Measurements from ENCODE around the gene SKP2.

The SKP2 gene

DNA sequence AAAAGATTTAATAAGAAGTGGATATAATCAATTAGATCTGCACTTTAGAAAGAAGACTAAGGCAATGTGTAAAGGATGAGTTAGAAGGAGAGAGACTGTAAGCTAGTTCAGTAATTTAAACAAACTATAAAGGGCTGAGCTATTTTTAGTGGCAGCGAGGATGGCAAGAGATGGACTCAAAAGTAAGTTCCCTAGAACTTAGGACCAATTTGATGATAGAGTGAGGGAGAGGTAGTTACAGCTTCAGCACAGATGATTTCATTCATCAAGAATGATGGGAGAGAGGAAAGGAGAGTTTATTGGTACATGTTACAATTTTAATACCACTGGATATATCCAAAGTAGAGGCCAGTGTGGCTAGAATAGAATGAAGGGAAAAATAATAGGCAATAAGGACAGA is 70.7 kb downstream of the SKP2 start:
- no peak for TF ChIP-seq Cebpa-rat (IDR thresholded peaks at IDR 0.05)
- H3K4me3 ChIP-seq: no peak overlapping the region
- no peak overlapping the region for H3K4me2 ChIP-seq
- H3K27me3 ChIP-seq: no peaks in the 10 kb centered on the region
- H3K36me3 ChIP-seq: peaks cover 71 to 100% (median 90%) of the 10 kb centered on the region in 11 experiments
- peaks cover 0 to 41% (median 13%) of the 10 kb centered on the region in 11 experiments; a peak in 11 of 22 replicates for H3K9me3 ChIP-seq (replicated peaks in 1 of 11)
- peaks cover 0 to 22% (median 7%) of the 10 kb centered on the region in 10 experiments; a peak in 10 of 20 replicates for H3K4me1 ChIP-seq
- H4K20me1 ChIP-seq: peaks cover 0 to 8% (median 0%) of the 10 kb centered on the region in 11 experiments; a peak in 1 of 22 replicates
- no peak overlapping the region for H3K9ac ChIP-seq
- no peak overlapping the region for H3K27ac ChIP-seq

GRCh38 chr5:36227046-36227445 is 75.1 kb downstream of the SKP2 start:
- Histone ChIP-seq H3K36me3 (peaks cover 34 to 96% (median 54%) of the 10 kb centered on the region in 11 experiments), H3K9me3 (replicated peaks in 1 of 11) (peaks cover 0 to 16% (median 0%) of the 10 kb centered on the region in 11 experiments; a peak in 3 of 22 replicates), H3K27me3 (no peaks in the 10 kb centered on the region), H3K9ac (no peak overlapping the region), H3K4me3 (no peak overlapping the region), H3K4me2 (no peak overlapping the region), H4K20me1 (peaks cover 0 to 39% (median 0%) of the 10 kb centered on the region in 11 experiments; a peak in 6 of 22 replicates), H3K4me1 (peaks cover 0 to 14% (median 7%) of the 10 kb centered on the region in 10 experiments; a peak in 9 of 20 replicates), H3K27ac (no peak overlapping the region)
- no peak for TF ChIP-seq Cebpa-rat (IDR thresholded peaks at IDR 0.05)

DNA sequence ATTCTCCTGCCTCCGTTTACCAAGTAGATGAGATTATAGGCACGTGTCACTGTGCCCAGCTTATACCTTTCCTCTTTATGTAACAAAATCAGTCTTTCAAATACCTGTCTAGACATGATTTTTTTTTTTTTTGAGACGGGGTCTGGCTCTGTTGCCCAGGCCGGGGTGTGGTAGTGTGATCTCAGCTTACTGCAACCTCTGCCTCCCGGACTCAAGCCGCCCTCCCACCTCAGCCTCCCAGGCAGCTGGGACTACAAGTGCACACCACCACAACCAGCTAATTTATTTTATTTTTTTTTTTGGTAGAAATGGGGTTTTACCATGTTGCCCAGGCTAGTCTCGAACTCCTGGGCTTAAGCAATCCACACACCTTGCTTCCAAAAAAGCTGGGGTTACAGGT is 76.6 kb downstream of the SKP2 start:
- Histone ChIP-seq H3K9me3 (replicated peaks in 1 of 11) (peaks cover 0 to 16% (median 0%) of the 10 kb centered on the region in 11 experiments; a peak in 3 of 22 replicates), H3K27ac (no peak overlapping the region), H3K27me3 (no peaks in the 10 kb centered on the region), H3K9ac (no peak overlapping the region), H3K36me3 (peaks cover 20 to 94% (median 48%) of the 10 kb centered on the region in 11 experiments), H4K20me1 (peaks cover 0 to 51% (median 0%) of the 10 kb centered on the region in 11 experiments; a peak in 7 of 22 replicates), H3K4me1 (peaks cover 0 to 8% (median 4%) of the 10 kb centered on the region in 10 experiments; a peak in 8 of 20 replicates), H3K4me3 (no peak overlapping the region), H3K4me2 (no peak overlapping the region)
- no peak for TF ChIP-seq Cebpa-rat (IDR thresholded peaks at IDR 0.05)

- no peak for TF ChIP-seq Cebpa-rat (IDR thresholded peaks at IDR 0.05)
- no peak overlapping the region for H3K4me3 ChIP-seq
- H4K20me1 ChIP-seq: peaks cover 0 to 56% (median 0%) of the 10 kb centered on the region in 11 experiments; a peak in 7 of 22 replicates
- H3K27me3 ChIP-seq: no peaks in the 10 kb centered on the region
- peaks cover 12 to 94% (median 43%) of the 10 kb centered on the region in 11 experiments for H3K36me3 ChIP-seq
- 0 out of 20 replicates have a peak, but pooled peaks cover 0 to 5% (median 0%) of the 10 kb centered on the region in 10 experiments for H3K4me1 ChIP-seq
- no peak overlapping the region for H3K27ac ChIP-seq
- H3K9me3 ChIP-seq (replicated peaks in 1 of 11): peaks cover 0 to 4% (median 0%) of the 10 kb centered on the region in 11 experiments; a peak in 1 of 22 replicates
- no peak overlapping the region for H3K9ac ChIP-seq
- no peak overlapping the region for H3K4me2 ChIP-seq
These were observed 78.4 kb downstream of the SKP2 start for GRCh38 chr5:36230151-36230790.

DNA sequence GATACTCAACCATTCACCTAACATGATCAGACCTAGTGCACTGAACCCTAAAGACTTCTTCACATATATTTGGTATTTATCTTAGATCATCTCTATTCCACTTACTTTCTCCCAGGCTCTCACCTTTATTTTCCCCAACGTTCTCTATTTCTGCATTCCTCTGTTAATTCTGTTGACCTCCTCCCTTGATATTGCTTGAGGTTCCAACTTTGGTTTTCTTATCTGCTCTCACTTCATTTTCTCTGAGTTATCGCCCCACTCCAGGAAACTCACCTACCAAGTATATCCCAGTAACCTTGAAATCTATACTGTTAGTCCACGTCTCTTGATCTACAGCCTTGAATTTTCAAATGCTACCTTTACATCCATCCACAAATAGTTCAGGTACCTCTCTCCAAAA is 80.6 kb downstream of the SKP2 start:
- H3K9ac ChIP-seq: no peak overlapping the region
- H3K27me3 ChIP-seq: no peaks in the 10 kb centered on the region
- peaks cover 11 to 19% (median 15%) of the 10 kb centered on the region in 10 experiments; a peak in 19 of 20 replicates for H3K4me1 ChIP-seq
- peaks cover 0 to 4% (median 0%) of the 10 kb centered on the region in 11 experiments; a peak in 1 of 22 replicates for H3K9me3 ChIP-seq (replicated peaks in 1 of 11)
- no peak for TF ChIP-seq Cebpa-rat (IDR thresholded peaks at IDR 0.05)
- no peak overlapping the region for H3K4me3 ChIP-seq
- no peak overlapping the region for H3K27ac ChIP-seq
- no peak overlapping the region for H3K4me2 ChIP-seq
- H3K36me3 ChIP-seq: peaks cover 0 to 84% (median 26%) of the 10 kb centered on the region in 11 experiments; a peak in 16 of 22 replicates
- H4K20me1 ChIP-seq: peaks cover 0 to 72% (median 3%) of the 10 kb centered on the region in 11 experiments; a peak in 10 of 22 replicates

Measured in BLaER1 treated with 17β-estradiol and CSF1 and Interleukin-3, amounts not matched to agents 10 nM and 100 nM (cell line).